GM23338 (cell line): ENCODE measurements around the gene GRIN1. TPM values are rescaled to one million over a fixed set of nuclear protein-coding genes. Genes with fewer than 3 reads are reported as not detected.

Source experiments
- ATAC-seq: fragments of 200-7000 bp; cut with Tn5 transposase; 3 replicates; pipeline ENCODE4 v1.9.1; 2020
- DNase-seq: peaks from one replicate; pipeline ENCODE4 v3.0.0-alpha.2; 2015; ENCODE audit warnings: low spot score
- H2AFZ ChIP-seq: fragments of 200-600 bp; sonication (generic); 2 replicates; pipeline ENCODE4 v1.8.0; 2016; ENCODE audit warnings: antibody characterized with exemption, mild to moderate bottlenecking, moderate library complexity
- H3F3A ChIP-seq: fragments of 200-600 bp; sonication (generic); replicated peaks from 2 replicates; pipeline ENCODE4 v1.8.0; 2017; ENCODE audit warnings: antibody characterized with exemption, mixed run types, low read depth
- H3K27ac ChIP-seq: fragments of 200-600 bp; sonication (generic); 2 replicates; pipeline ENCODE4 v1.6.1; 2016; ENCODE audit warnings: low read depth
- H3K27me3 ChIP-seq: fragments of 200-600 bp; sonication (generic); 2 replicates; pipeline ENCODE4 v1.8.0; 2016; ENCODE audit warnings: mild to moderate bottlenecking, mixed run types, moderate library complexity; ENCODE audit not compliant: insufficient read depth
- H3K36me3 ChIP-seq: fragments of 200-600 bp; sonication (generic); 2 replicates; pipeline ENCODE4 v1.8.0; 2016; ENCODE audit warnings: mild to moderate bottlenecking; ENCODE audit not compliant: insufficient read depth
- H3K4me1 ChIP-seq: fragments of 200-600 bp; sonication (generic); 2 replicates; pipeline ENCODE4 v1.8.0; 2016; ENCODE audit warnings: mild to moderate bottlenecking, moderate library complexity; ENCODE audit not compliant: insufficient read depth
- H3K4me2 ChIP-seq: fragments of 200-600 bp; sonication (generic); 2 replicates; pipeline ENCODE4 v1.7.1; 2017; ENCODE audit warnings: mixed run types
- H3K4me3 ChIP-seq: fragments of 200-600 bp; sonication (generic); 2 replicates; pipeline ENCODE4 v1.6.1; 2016; ENCODE audit warnings: mixed run types
- H3K79me2 ChIP-seq: fragments of 200-600 bp; sonication (generic); replicated peaks from 2 replicates; pipeline ENCODE4 v1.8.0; 2017; ENCODE audit warnings: mild to moderate bottlenecking; ENCODE audit not compliant: insufficient read depth
- H3K9me2 ChIP-seq: fragments of 200-600 bp; sonication (generic); 2 replicates; pipeline ENCODE4 v1.8.0; 2017; ENCODE audit not compliant: insufficient read depth
- H4K20me1 ChIP-seq: fragments of 200-600 bp; sonication (generic); replicated peaks from 2 replicates; pipeline ENCODE4 v1.8.0; 2017; ENCODE audit warnings: mild to moderate bottlenecking; ENCODE audit not compliant: insufficient read depth
- H3K27ac Mint-ChIP-seq: 2 replicates; pipeline ENCODE4 v1.8.0; 2020; ENCODE audit warnings: inconsistent platforms, mild to moderate bottlenecking, moderate library complexity, mixed read lengths
- H3K27me3 Mint-ChIP-seq: 3 replicates; pipeline ENCODE4 v1.8.0; 2022; ENCODE audit warnings: low read depth, mild to moderate bottlenecking, moderate library complexity, mixed read lengths, inconsistent platforms; ENCODE audit not compliant: insufficient read depth, poor library complexity
- H3K36me3 Mint-ChIP-seq: 3 replicates; pipeline ENCODE4 v1.8.0; 2021; ENCODE audit warnings: low read depth, mild to moderate bottlenecking, inconsistent platforms, moderate library complexity, mixed read lengths
- H3K4me1 Mint-ChIP-seq: 3 replicates; pipeline ENCODE4 v1.8.0; 2020; ENCODE audit warnings: mild to moderate bottlenecking, inconsistent platforms, mixed read lengths
- H3K4me3 Mint-ChIP-seq: 3 replicates; pipeline ENCODE4 v1.8.0; 2021; ENCODE audit warnings: moderate library complexity, mild to moderate bottlenecking, inconsistent platforms, mixed read lengths
- H3K9me3 Mint-ChIP-seq: 3 replicates; pipeline ENCODE4 v1.8.0; 2020; ENCODE audit warnings: moderate library complexity, mild to moderate bottlenecking, inconsistent platforms, mixed read lengths
- CREB1 ChIP-seq: fragments of 250-450 bp; sonication (Bioruptor Pico); IDR thresholded peaks from 2 replicates; pipeline ENCODE4 v1.5.0; 2020; ENCODE audit warnings: low read depth, mild to moderate bottlenecking, moderate library complexity
- EZH2 ChIP-seq: fragments of 200-600 bp; sonication (generic); IDR thresholded peaks from one replicate; pipeline ENCODE4 v1.8.0; 2017; ENCODE audit warnings: antibody characterized with exemption, mild to moderate bottlenecking, low read depth; ENCODE audit not compliant: unreplicated experiment
- EZH2phosphoT487 ChIP-seq: fragments of 200-600 bp; sonication (generic); IDR thresholded peaks from one replicate; pipeline ENCODE4 v1.8.1; 2018; ENCODE audit warnings: antibody characterized with exemption; ENCODE audit not compliant: unreplicated experiment
- JUNB ChIP-seq: IDR thresholded peaks from one replicate; pipeline ENCODE4 v1.6.1; 2016; ENCODE audit warnings: antibody characterized with exemption; ENCODE audit not compliant: unreplicated experiment
- NANOG ChIP-seq: IDR thresholded peaks from 2 replicates; pipeline ENCODE4 v1.6.1; 2016; ENCODE audit warnings: antibody characterized with exemption, borderline replicate concordance
- POLR2AphosphoS5 ChIP-seq: IDR thresholded peaks from 2 replicates; pipeline ENCODE4 v1.6.1; 2016; ENCODE audit warnings: antibody characterized with exemption, low read depth
- STAT1 ChIP-seq: IDR thresholded peaks from one replicate; pipeline ENCODE4 v1.6.1; 2016; ENCODE audit warnings: antibody characterized with exemption; ENCODE audit not compliant: unreplicated experiment
- ZNF114 ChIP-seq: fragments of 250-450 bp; sonication (Bioruptor Pico); IDR thresholded peaks from 2 replicates; pipeline ENCODE4 v1.5.0; 2020; ENCODE audit warnings: mild to moderate bottlenecking, moderate library complexity
- ZNF331 ChIP-seq: fragments of 250-450 bp; sonication (Bioruptor Pico); IDR thresholded peaks from 2 replicates; pipeline ENCODE4 v1.5.0; 2020; ENCODE audit warnings: low read depth, mild to moderate bottlenecking, moderate library complexity
- polyA plus RNA-seq: library from polyadenylated mRNA; unstranded; fragments of >200 nt; fragmentation: Nextera tagmentation; extraction: Ambion mirVana; gene quantifications from 2 replicates; pipeline ENCODE4 v1.2.1, GENCODE V29; 2016
- total RNA-seq: library from RNA; depleted of rRNA; stranded (reverse); fragments of >200 nt; shearing (Covaris generic); gene quantifications from 2 replicates; pipeline ENCODE4 v1.2.3, GENCODE V29; 2014
- TF ChIP-seq, protein P1 (sequence below): IDR thresholded peaks from one replicate; pipeline ENCODE4 v1.6.1; 2018; ENCODE audit warnings: antibody characterized with exemption; ENCODE audit not compliant: unreplicated experiment
- TF ChIP-seq, protein P2 (sequence below): fragments of 250-450 bp; sonication (Bioruptor Pico); IDR thresholded peaks from 2 replicates; pipeline ENCODE4 v1.5.0; 2020; ENCODE audit warnings: mild to moderate bottlenecking, moderate library complexity
- TF ChIP-seq, protein P3 (sequence below), 2 experiments: fragments of 200-600 bp in 1 of 2; sonication (generic) in 1 of 2; conservative IDR thresholded peaks; 2 replicates each; pipeline versions ENCODE4 v1.5.1 to v1.6.1; 2016 to 2017; ENCODE audit warnings: antibody characterized with exemption in 2 of 2, low read depth in 2 of 2, mild to moderate bottlenecking in 2 of 2, moderate library complexity in 1 of 2
- TF ChIP-seq, protein P4 (sequence below): IDR thresholded peaks from 2 replicates; pipeline ENCODE4 v1.6.1; 2016; ENCODE audit warnings: antibody characterized with exemption

Gene GRIN1
- total and polyA plus RNA-seq, 2 experiments from 2014 or later = 2.7 to 5.5 TPM

DNA sequence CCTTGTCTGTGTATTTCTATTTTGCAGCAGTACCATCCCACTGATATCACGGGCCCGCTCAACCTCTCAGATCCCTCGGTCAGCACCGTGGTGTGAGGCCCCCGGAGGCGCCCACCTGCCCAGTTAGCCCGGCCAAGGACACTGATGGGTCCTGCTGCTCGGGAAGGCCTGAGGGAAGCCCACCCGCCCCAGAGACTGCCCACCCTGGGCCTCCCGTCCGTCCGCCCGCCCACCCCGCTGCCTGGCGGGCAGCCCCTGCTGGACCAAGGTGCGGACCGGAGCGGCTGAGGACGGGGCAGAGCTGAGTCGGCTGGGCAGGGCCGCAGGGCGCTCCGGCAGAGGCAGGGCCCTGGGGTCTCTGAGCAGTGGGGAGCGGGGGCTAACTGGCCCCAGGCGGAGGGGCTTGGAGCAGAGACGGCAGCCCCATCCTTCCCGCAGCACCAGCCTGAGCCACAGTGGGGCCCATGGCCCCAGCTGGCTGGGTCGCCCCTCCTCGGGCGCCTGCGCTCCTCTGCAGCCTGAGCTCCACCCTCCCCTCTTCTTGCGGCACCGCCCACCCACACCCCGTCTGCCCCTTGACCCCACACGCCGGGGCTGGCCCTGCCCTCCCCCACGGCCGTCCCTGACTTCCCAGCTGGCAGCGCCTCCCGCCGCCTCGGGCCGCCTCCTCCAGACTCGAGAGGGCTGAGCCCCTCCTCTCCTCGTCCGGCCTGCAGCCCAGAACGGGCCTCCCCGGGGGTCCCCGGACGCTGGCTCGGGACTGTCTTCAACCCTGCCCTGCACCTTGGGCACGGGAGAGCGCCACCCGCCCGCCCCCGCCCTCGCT is 29.0 kb downstream of the GRIN1 start:
- ATAC-seq = peak; percentile 22
- Mint-ChIP-seq H3K36me3 (no peaks in the 10 kb centered on the region), H3K9me3 (no peaks in the 10 kb centered on the region), H3K27me3 (peaks cover 69% of the 10 kb centered on the region), H3K4me1 (peaks cover 5% of the 10 kb centered on the region; the same call in 2 of the 3 replicates), H3K4me3 (peak overlapping the region; percentile 52; the same call in 1 of the 3 replicates), H3K27ac (no peak overlapping the region)
- Histone ChIP-seq H2AFZ (no peak overlapping the region), H3K79me2 (no peaks in the 10 kb centered on the region), H3K27ac (no peak overlapping the region), H3K9me2 (no peaks in the 10 kb centered on the region), H4K20me1 (no peaks in the 10 kb centered on the region), H3K36me3 (no peaks in the 10 kb centered on the region), H3K4me2 (peak overlapping the region; percentile 82), H3K4me1 (no peaks in the 10 kb centered on the region; the same call in 1 of the 2 replicates), H3K27me3 (peaks cover 76% of the 10 kb centered on the region), H3K4me3 (peak overlapping the region; percentile 55), H3F3A (no peaks in the 10 kb centered on the region)
- TF ChIP-seq POLR2AphosphoS5 (no peak), NANOG (no peak), STAT1 (no peak), JUNB (no peak), EZH2phosphoT487 (no peak), CREB1 (no peak), EZH2 (no peak), ZNF114 (CRISPR knock-in tag) (no peak), ZNF331 (no peak)
- TF ChIP-seq, protein P1, sequence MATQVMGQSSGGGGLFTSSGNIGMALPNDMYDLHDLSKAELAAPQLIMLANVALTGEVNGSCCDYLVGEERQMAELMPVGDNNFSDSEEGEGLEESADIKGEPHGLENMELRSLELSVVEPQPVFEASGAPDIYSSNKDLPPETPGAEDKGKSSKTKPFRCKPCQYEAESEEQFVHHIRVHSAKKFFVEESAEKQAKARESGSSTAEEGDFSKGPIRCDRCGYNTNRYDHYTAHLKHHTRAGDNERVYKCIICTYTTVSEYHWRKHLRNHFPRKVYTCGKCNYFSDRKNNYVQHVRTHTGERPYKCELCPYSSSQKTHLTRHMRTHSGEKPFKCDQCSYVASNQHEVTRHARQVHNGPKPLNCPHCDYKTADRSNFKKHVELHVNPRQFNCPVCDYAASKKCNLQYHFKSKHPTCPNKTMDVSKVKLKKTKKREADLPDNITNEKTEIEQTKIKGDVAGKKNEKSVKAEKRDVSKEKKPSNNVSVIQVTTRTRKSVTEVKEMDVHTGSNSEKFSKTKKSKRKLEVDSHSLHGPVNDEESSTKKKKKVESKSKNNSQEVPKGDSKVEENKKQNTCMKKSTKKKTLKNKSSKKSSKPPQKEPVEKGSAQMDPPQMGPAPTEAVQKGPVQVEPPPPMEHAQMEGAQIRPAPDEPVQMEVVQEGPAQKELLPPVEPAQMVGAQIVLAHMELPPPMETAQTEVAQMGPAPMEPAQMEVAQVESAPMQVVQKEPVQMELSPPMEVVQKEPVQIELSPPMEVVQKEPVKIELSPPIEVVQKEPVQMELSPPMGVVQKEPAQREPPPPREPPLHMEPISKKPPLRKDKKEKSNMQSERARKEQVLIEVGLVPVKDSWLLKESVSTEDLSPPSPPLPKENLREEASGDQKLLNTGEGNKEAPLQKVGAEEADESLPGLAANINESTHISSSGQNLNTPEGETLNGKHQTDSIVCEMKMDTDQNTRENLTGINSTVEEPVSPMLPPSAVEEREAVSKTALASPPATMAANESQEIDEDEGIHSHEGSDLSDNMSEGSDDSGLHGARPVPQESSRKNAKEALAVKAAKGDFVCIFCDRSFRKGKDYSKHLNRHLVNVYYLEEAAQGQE = no peak
- TF ChIP-seq, protein P2, sequence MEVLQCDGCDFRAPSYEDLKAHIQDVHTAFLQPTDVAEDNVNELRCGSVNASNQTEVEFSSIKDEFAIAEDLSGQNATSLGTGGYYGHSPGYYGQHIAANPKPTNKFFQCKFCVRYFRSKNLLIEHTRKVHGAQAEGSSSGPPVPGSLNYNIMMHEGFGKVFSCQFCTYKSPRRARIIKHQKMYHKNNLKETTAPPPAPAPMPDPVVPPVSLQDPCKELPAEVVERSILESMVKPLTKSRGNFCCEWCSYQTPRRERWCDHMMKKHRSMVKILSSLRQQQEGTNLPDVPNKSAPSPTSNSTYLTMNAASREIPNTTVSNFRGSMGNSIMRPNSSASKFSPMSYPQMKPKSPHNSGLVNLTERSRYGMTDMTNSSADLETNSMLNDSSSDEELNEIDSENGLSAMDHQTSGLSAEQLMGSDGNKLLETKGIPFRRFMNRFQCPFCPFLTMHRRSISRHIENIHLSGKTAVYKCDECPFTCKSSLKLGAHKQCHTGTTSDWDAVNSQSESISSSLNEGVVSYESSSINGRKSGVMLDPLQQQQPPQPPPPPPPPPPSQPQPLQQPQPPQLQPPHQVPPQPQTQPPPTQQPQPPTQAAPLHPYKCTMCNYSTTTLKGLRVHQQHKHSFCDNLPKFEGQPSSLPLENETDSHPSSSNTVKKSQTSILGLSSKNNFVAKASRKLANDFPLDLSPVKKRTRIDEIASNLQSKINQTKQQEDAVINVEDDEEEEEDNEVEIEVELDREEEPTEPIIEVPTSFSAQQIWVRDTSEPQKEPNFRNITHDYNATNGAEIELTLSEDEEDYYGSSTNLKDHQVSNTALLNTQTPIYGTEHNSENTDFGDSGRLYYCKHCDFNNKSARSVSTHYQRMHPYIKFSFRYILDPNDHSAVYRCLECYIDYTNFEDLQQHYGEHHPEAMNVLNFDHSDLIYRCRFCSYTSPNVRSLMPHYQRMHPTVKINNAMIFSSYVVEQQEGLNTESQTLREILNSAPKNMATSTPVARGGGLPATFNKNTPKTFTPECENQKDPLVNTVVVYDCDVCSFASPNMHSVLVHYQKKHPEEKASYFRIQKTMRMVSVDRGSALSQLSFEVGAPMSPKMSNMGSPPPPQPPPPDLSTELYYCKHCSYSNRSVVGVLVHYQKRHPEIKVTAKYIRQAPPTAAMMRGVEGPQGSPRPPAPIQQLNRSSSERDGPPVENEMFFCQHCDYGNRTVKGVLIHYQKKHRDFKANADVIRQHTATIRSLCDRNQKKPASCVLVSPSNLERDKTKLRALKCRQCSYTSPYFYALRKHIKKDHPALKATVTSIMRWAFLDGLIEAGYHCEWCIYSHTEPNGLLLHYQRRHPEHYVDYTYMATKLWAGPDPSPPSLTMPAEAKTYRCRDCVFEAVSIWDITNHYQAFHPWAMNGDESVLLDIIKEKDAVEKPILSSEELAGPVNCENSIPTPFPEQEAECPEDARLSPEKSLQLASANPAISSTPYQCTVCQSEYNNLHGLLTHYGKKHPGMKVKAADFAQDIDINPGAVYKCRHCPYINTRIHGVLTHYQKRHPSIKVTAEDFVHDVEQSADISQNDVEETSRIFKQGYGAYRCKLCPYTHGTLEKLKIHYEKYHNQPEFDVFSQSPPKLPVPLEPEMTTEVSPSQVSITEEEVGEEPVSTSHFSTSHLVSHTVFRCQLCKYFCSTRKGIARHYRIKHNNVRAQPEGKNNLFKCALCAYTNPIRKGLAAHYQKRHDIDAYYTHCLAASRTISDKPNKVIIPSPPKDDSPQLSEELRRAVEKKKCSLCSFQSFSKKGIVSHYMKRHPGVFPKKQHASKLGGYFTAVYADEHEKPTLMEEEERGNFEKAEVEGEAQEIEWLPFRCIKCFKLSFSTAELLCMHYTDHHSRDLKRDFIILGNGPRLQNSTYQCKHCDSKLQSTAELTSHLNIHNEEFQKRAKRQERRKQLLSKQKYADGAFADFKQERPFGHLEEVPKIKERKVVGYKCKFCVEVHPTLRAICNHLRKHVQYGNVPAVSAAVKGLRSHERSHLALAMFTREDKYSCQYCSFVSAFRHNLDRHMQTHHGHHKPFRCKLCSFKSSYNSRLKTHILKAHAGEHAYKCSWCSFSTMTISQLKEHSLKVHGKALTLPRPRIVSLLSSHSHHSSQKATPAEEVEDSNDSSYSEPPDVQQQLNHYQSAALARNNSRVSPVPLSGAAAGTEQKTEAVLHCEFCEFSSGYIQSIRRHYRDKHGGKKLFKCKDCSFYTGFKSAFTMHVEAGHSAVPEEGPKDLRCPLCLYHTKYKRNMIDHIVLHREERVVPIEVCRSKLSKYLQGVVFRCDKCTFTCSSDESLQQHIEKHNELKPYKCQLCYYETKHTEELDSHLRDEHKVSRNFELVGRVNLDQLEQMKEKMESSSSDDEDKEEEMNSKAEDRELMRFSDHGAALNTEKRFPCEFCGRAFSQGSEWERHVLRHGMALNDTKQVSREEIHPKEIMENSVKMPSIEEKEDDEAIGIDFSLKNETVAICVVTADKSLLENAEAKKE (CRISPR knock-in tag) = no peak
- TF ChIP-seq, protein P3, sequence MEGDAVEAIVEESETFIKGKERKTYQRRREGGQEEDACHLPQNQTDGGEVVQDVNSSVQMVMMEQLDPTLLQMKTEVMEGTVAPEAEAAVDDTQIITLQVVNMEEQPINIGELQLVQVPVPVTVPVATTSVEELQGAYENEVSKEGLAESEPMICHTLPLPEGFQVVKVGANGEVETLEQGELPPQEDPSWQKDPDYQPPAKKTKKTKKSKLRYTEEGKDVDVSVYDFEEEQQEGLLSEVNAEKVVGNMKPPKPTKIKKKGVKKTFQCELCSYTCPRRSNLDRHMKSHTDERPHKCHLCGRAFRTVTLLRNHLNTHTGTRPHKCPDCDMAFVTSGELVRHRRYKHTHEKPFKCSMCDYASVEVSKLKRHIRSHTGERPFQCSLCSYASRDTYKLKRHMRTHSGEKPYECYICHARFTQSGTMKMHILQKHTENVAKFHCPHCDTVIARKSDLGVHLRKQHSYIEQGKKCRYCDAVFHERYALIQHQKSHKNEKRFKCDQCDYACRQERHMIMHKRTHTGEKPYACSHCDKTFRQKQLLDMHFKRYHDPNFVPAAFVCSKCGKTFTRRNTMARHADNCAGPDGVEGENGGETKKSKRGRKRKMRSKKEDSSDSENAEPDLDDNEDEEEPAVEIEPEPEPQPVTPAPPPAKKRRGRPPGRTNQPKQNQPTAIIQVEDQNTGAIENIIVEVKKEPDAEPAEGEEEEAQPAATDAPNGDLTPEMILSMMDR (conservative IDR thresholded peaks at IDR 0.05; ENCODE audit: low read depth in 2 of 2) = no peak
- TF ChIP-seq, protein P4, sequence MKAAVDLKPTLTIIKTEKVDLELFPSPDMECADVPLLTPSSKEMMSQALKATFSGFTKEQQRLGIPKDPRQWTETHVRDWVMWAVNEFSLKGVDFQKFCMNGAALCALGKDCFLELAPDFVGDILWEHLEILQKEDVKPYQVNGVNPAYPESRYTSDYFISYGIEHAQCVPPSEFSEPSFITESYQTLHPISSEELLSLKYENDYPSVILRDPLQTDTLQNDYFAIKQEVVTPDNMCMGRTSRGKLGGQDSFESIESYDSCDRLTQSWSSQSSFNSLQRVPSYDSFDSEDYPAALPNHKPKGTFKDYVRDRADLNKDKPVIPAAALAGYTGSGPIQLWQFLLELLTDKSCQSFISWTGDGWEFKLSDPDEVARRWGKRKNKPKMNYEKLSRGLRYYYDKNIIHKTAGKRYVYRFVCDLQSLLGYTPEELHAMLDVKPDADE = no peak
- DNase-seq = peak; percentile 64
